CD4-positive, alpha-beta T cell treated with Interleukin-15 for 4 hours (primary cell): Measurements from ENCODE around the gene POLN.
"Not testable (repeated sequence)": the region's sequence is repeated elsewhere in the genome, so short reads cannot be mapped to it uniquely, and the experiment has no call there.

ENCODE experiments used
- DNase-seq: peaks from one replicate; pipeline ENCODE4 v3.0.0-alpha.2; 2020; ENCODE audit warnings: low spot score

POLN gene

GRCh38 chr4:2041239-2042130 lies 200.4 kb downstream of the POLN start:
- peak; percentile 87 for DNase-seq

- no peak for DNase-seq
Measured at GRCh38 chr4:2040391-2041238, 201.3 kb downstream of the POLN start.

DNA sequence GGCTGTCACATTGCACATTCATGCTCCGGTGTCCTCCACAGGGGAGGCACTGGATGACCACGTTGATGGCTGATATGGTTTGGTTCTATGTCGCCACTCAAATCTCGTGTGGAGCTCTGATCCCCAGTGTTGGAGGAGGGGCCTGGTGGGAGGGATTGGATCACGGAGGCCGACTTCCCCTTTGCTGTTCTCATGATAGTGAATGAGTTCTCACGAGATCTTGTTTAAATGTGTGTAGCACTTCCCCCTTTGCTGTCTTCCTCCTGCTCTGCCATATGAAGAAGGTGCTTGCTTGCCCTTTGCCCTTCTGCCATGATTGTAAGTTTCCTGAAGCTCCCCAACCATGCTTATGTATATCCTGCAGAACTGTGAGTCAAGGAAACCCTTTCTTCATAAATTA lies 205.1 kb downstream of the POLN start:
- DNase-seq, result no peak

GRCh38 chr4:2036327-2036726 lies 205.6 kb downstream of the POLN start:
- no peak for DNase-seq

- DNase-seq, result not testable (repeated sequence)
Measured at GRCh38 chr4:2031161-2031560, 210.8 kb downstream of the POLN start.

GRCh38 chr4:2027120-2027519 lies 214.8 kb downstream of the POLN start:
- DNase-seq, result not testable (repeated sequence)

DNA sequence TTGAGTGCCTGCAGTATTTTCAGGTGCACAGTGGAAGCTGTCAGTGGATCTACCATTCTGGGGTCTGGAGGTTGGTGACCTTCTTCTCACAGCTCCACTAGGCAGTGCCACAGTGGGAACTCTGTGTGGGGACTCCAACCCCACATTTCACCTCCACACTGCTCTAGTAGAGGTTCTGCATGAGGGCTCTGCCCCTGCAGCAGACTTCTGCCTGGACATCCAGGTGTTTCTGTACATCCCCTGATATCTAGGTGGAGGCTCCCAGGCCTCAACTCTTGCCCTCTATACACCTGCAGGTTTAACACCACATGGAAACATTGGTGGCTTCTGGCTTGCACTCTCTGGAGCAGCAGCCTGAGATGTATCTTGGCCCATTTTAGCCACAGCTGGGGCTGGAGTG lies 216.1 kb downstream of the POLN start:
- no peak for DNase-seq

DNA sequence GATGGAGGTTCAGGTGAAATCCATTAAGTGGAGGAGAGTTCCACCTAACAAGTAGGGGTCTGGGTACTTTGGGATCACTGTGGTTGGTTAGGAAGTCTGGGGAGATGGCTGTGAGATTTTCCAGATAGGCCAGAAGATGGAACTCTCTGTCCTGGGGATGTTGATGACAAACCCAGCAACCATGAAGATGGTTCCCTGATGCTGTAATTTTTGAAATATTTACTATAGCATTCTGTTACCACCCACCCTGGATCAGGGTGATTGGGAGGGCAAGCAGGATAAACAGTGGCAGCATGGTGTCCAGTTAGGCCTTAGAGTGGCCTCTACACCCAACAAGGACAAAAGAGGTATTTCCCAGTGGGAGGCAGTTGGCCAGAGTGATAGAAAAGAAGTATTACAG lies 217.2 kb downstream of the POLN start:
- DNase-seq, result no peak
